Central memory CD4-positive, alpha-beta T cell (primary cell): Measurements from ENCODE around the gene ANOS1.
"Not testable (repeated sequence)": the region's sequence is repeated elsewhere in the genome, so short reads cannot be mapped to it uniquely, and the experiment has no call there.

Source experiments
- DNase-seq: peaks from one replicate; pipeline ENCODE4 v3.0.0; 2022

ANOS1 gene

DNA sequence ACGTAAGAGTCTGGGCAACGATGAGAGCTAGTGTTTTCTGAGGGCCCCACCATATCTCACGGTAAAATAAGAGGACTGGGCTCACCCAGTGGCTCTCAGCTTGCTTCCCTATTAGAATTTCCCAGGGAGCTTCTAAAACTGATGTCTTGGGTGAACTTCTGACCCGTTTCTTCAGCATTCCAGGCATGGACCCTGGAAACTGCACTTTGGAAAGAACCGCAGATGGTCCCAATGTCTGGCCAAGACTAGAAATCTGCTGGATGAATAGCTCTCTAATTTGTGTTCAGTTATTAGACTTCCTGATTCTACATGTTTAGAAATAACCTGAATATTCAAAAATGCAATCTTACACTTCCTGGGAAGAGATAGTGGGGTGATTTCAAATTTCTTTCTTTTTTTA, 127.8 kb downstream of the ANOS1 start:
- DNase-seq, result no peak

DNA sequence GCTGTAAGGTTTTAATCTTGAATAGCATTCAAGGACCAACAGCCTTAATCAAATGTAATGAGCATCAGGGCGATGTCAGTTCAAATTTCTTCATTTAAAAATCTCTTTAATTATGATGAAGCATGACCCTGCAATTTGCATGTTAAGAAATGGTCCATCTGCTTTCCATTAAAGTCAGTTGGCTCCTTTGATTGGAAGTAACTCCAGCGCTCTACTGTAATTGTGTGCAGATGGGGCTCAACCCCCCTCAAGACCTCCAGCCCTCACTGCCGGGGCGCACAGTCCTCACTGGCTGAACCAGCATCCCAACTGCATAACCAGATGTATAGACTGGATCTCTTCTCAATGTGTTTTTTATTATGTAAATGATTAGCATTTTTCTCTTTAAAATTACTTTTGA, 140.4 kb downstream of the ANOS1 start:
- DNase-seq, result no peak

DNA sequence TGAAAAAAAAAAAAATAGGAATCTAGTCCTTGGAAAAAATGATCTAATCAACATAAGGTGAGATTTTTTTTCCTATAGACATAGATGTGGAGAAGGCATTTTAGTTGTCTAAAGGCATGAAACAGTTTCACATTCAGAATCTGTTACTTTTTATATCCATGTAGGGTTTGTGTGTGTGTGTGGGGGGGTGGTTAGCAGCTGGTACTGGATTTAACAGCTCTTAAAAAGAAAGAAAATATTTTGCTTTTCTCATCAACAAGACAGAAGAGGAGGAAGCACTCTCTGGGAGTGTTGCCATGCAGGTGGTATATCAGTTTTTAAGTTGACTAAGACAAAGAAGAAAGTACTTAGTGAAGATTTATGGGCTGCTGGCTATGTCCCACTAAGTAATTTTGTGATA, 145.0 kb downstream of the ANOS1 start:
- no peak for DNase-seq

DNA sequence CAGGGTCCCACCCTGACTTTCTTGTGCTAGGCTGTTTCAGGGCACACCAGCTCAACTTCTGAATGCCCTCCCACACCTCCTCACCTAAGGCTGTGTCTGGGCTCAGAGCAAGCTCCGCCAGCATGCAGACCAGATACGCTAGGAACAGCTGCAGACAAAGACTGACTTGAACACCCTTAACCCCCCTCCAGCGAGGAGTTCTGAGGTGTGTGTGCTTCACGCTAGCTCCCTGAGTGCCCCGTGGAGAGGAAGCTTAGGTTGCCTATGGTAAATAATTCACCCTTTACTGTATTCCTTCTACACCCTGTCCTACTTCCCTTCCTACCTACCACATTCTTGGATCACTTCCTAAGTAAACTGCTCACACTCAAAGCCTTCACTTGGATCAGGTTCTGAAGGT, 152.3 kb downstream of the ANOS1 start:
- DNase-seq, result no peak

DNA sequence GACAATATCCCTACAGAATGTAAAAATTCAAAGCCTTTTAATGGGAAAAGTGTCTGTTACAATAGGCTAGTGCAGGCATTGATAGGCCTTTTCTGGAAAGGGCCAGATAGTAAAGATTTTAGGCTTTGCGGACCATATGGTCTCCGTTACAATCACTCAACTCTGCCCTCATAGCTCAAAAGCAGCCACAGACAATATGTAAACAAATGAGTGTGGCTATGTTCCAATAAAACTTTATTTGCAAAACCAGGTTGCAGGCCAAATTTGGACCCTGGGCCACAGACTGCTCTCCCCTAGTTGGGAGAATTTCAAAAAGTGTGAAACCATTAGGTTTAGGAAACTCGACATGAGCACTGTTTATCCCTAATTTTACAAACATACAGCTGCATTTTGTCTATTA, 155.1 kb downstream of the ANOS1 start:
- DNase-seq, result no peak

DNA sequence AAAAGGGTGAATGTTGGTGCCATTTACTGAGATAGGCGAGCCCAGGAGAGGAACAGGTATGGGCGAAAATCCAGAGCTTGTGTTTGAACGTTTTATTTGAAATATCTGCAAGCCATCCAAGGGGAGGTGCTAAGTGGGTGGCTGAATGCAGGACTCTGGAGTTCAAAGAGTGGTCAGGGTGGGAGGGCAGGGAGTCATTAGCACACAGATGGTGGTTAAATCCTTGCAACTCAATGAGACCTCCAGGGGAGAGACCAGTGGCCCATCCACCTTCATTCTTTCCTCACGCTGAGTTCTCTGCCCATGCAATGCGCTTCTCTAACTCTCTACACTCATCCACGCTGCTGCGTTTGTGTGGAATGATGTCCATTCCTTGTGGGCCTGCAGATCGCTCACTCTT, 166.2 kb downstream of the ANOS1 start:
- no peak for DNase-seq

DNA sequence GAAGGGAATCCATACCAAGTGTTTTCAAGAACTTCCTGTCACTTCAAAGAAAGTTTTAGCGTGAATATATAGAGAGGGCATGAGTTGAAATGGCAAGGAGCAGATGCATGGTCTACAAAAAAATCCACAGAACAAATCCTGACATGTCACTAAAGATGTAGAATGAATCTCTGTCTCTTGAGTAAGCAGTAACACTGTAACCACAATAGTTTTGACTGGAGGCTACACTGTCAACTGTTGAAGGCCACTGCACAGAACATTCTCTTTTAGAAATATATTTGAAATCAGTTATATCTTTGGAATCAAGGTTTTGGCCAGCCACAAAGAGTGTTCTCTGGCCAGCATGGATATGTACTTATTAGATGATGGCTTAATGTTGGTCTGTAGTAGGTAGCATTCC, 183.5 kb downstream of the ANOS1 start:
- no peak for DNase-seq

DNA sequence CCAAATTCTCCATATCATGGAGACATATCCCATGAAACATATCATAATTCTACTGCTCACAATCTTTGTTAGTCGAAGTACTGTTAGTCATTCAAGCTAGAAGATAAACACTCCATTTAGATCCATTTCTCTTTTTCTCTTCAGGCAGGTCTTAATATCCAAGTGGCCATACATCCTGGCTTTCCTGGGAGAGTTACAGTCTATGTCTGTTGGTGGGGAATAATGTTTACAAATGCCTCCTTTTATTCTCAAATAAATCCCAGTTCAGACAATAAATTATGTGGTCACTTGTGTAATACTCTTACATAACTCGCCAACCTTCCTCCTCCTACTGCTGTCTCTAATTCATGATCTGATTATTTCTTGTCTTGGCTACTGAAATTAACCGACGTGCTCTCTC, 185.2 kb downstream of the ANOS1 start:
- no peak for DNase-seq

DNA sequence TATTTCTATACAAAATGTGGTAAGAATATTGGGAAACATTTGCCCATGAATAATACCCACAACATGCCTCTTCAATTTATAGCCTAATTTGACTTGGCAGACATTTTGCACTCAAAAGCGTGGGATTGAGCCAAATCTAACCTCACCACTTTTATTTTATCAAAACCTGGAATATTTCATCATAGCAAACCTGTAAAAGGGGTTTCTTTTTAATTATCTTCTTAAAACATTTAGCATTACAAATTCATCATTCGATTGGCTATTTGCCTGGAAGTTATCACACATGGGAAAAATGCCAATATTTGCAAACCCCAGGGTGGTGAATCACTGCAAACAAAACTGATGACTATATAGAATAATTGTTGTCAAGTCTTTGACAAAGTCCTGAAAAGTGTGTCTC, 211.1 kb downstream of the ANOS1 start:
- DNase-seq, result no peak

DNA sequence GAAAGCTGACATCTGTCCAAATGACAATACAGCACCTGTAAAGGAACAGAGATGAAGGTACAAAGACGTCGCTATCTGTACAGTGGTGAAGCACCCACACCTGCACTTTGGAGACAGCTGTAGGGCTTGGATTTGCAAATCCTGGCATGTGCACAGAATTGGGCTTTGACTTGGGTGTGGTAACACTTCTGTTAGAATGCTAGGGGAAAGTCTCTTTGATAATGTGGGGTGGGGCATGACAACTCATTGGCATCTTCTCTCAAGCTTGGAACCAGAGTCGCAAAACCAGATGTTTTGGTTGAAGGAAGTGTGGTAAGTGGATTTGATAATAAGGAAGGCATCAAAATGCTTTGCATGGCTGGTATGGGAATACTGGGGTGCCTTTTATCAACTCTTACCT, 211.8 kb downstream of the ANOS1 start:
- no peak for DNase-seq

DNA sequence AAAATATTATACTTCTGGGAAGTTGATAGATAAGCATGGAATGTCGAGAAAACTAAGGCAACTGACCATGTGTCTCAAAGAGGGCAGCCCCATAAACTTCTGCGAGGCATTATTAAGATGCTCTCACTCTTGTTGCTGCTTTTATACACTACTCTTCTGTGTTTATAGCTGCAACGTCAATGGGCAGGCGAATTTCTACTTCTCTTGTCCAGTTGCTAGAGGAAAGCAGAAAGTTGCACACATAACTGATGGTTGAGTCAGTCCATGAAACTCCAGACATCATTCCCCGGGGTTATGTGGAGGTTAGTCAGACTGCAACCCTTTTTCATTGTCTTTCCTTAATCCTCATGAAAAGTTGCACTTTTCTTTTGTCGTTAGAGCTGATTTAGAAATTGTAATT, 227.5 kb downstream of the ANOS1 start:
- DNase-seq, result no peak

DNA sequence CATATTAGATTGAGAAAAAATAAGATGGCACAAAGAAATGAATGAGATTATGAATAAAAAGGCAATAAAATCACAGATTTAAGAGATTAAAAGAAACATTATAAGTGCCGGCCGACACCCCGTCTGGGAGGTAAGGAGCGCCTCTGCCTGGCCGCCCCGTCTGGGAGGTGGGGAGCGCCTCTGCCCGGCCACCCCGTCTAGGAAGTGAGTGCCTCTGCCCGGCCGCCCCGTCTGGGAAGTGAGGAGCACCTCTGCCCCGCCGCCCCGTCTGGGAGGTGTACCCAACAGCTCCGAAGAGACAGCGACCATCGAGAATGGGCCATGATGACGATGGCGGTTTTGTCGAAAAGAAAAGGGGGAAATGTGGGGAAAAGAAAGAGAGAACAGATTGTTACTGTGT, 229.8 kb downstream of the ANOS1 start:
- not testable (repeated sequence) for DNase-seq

DNA sequence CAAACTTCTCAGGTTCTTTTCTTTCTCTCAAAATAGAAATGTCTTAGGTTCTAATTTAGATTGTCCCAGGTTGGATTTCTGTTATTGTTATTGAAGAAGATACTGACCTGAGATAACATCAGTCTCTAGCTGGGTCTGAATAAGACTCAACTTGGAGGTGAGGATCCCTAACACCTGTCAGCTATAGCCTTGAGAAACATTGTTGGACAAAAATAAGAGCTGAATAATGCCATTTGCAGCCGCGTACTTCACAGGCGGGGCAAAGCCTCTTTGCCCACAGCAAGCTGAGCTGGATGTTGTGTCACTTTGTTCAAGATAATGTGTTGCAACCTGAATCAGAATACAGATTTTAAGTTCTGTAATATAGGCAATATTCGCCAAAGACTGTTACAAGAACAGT, 231.7 kb downstream of the ANOS1 start:
- DNase-seq, result no peak

DNA sequence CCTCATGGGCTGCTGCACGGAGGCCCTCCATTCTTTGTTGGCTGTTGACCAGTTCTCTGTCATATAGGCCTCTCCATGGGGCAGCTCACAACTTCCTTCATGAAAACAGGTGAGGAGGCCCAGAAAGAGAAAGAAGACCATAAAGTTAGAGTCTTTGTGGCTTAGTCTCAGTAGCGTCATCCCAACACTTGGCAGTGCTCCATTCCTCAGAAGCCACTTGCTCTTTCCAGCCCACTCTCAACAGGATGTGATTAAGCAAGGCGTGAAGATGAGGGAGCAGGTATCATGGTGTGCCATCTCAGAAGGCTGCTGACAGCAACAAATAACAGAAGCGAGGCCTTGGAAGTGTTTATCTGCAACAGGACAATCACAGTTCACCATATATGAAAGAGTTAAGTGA, 236.9 kb downstream of the ANOS1 start:
- DNase-seq, result not testable (repeated sequence)

DNA sequence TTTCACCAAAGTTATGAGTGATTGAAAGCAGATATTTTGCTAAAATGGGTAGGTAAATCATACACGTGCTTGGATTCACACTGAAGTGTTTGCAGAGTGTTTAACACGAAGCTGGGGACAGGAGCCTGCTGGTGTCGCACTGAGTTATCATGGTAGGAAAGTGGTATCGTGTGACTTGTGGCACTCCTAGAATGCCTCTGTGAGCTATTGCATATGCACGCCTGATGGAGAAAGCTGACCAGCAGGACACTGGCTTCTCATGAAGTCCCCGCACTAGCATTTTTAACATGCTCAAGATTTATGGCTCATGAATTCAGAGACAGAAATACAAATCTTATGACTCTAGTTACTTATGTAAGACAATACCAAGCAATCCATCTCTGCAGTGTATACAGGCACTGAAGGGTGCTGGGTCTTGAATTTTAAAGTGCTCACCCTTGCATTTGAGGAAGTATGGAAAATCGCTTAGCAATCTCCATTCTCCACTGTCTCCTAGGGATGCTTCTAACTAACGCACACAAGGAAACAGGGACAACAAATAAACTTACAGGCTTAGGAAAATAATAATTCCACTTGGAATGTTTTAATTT, 247.5 kb downstream of the ANOS1 start:
- DNase-seq, result no peak
